K562 (cell line): ENCODE data around the gene SLC33A1. TPM values are rescaled to one million over a fixed set of nuclear protein-coding genes. Genes with fewer than 3 reads are reported as not detected.

Experiments used
- CAMTA2 ChIP-seq: fragments of 250-450 bp; sonication (Bioruptor Pico); conservative IDR thresholded peaks from 2 replicates; pipeline ENCODE4 v1.5.1; 2022
- DIDO1 ChIP-seq: fragments of 450-650 bp; IDR thresholded peaks from 2 replicates; pipeline ENCODE4 v1.6.1; 2016; ENCODE audit warnings: low read depth, missing biosample characterization, missing genetic modification characterization
- EWSR1 ChIP-seq: fragments of 450-650 bp; IDR thresholded peaks from 2 replicates; pipeline ENCODE4 v1.6.1; 2018; ENCODE audit warnings: borderline replicate concordance, mild to moderate bottlenecking, low read depth, moderate library complexity; ENCODE audit not compliant: partially characterized antibody
- GATA2 ChIP-seq: sonication (generic); formaldehyde crosslinking; IDR thresholded peaks from 2 replicates; pipeline ENCODE4 v1.4.0; 2020; ENCODE audit warnings: mild to moderate bottlenecking, missing genetic modification reagents
- HDAC1 ChIP-seq, 2 experiments: fragments of 450-650 bp; IDR thresholded peaks; 2 replicates each; pipeline ENCODE4 v1.6.1; 2016 to 2017; ENCODE audit warnings: inconsistent platforms in 1 of 2, mild to moderate bottlenecking in 1 of 2, moderate library complexity in 1 of 2
- L3MBTL2 ChIP-seq: fragments of 450-650 bp; IDR thresholded peaks from 2 replicates; pipeline ENCODE4 v1.6.1; 2016; ENCODE audit warnings: mild to moderate bottlenecking, moderate library complexity
- MAFF ChIP-seq: IDR thresholded peaks from 2 replicates; pipeline ENCODE4 v1.6.1; 2012; ENCODE audit warnings: low read length, improper control_type of control experiment
- MTA3 ChIP-seq: fragments of 450-650 bp; formaldehyde crosslinking; IDR thresholded peaks from 2 replicates; pipeline ENCODE4 v1.6.1; 2017; ENCODE audit warnings: mild to moderate bottlenecking, borderline replicate concordance
- POLR2G ChIP-seq: fragments of 200-400 bp; formaldehyde crosslinking; IDR thresholded peaks from 2 replicates; pipeline ENCODE4 v1.6.1; 2017; ENCODE audit warnings: low read depth, mild to moderate bottlenecking, antibody characterized with exemption, low read length, moderate library complexity
- SMAD2 ChIP-seq: fragments of 150-350 bp; IDR thresholded peaks from 2 replicates; pipeline ENCODE4 v1.6.1; 2014; ENCODE audit warnings: low read depth, mild to moderate bottlenecking, low read length
- SMC3 ChIP-seq: conservative IDR thresholded peaks from 2 replicates; pipeline ENCODE4 v1.6.1; 2011; ENCODE audit warnings: low read depth, low read length, improper control_type of control experiment; ENCODE audit not compliant: insufficient read depth
- ZBTB1 ChIP-seq: sonication (generic); formaldehyde crosslinking; IDR thresholded peaks from 2 replicates; pipeline ENCODE4 v1.8.1; 2023; ENCODE audit warnings: missing genetic modification reagents, low read depth, mild to moderate bottlenecking, borderline replicate concordance
- ZKSCAN8 ChIP-seq: fragments of 200-800 bp; sonication (Bioruptor generic); IDR thresholded peaks from 2 replicates; pipeline ENCODE4 v1.6.1; 2016; ENCODE audit warnings: missing genetic modification characterization, missing compliant biosample characterization
- ZNF224 ChIP-seq: sonication (generic); formaldehyde crosslinking; IDR thresholded peaks from 2 replicates; pipeline ENCODE4 v1.8.0; 2022; ENCODE audit warnings: mild to moderate bottlenecking, missing genetic modification reagents
- ZNF507 ChIP-seq: conservative IDR thresholded peaks from 2 replicates; pipeline ENCODE4 v1.6.1; 2017; ENCODE audit warnings: missing genetic modification characterization, missing compliant biosample characterization
- polyA plus RNA-seq, 8 experiments: library from polyadenylated mRNA; depleted of rRNA in 4 of 8; stranded (reverse) in 5 of 8; unstranded in 3 of 8; fragments of >200 nt; fragmentation: Nextera tagmentation in 2 of 8; fragmentation: Illumina TruSeq in 1 of 8; extraction: Ambion mirVana in 2 of 8; extraction: Trizol in 1 of 8; gene quantifications; 2 replicates each; pipeline versions ENCODE4 v1.2.1 to v1.2.3, GENCODE V29; 2011 to 2014; ENCODE audit warnings: inconsistent platforms in 1 of 8, missing spikeins in 1 of 8
- total RNA-seq, 7 experiments: library from RNA; depleted of rRNA in 6 of 7; stranded (reverse); fragments of >200 nt in 6 of 7; fragmentation: Illumina TruSeq in 2 of 7; extraction: Trizol in 2 of 7; gene quantifications; 2 replicates each; pipeline versions ENCODE4 v1.2.1 to v1.2.3, GENCODE V29; 2011 to 2021; ENCODE audit warnings: low replicate concordance in 1 of 7
- TF ChIP-seq, protein P1 (sequence below), 2 experiments: fragments of 450-650 bp; IDR thresholded peaks; 2 replicates each; pipeline ENCODE4 v1.6.1; 2016; ENCODE audit warnings: mild to moderate bottlenecking in 2 of 2, borderline replicate concordance in 1 of 2, low read depth in 1 of 2, moderate library complexity in 1 of 2
- TF ChIP-seq, protein P2 (sequence below): fragments of 450-650 bp; formaldehyde crosslinking; IDR thresholded peaks from 2 replicates; pipeline ENCODE4 v1.4.0; 2020; ENCODE audit warnings: mild to moderate bottlenecking, moderate library complexity

Gene SLC33A1
- total and polyA plus RNA-seq, 9 of the 15 experiments (the other 6 are each of a cell fraction or from before 2014, with no cell fraction given), result 6.2 to 26.8 (median 19.6) TPM

DNA sequence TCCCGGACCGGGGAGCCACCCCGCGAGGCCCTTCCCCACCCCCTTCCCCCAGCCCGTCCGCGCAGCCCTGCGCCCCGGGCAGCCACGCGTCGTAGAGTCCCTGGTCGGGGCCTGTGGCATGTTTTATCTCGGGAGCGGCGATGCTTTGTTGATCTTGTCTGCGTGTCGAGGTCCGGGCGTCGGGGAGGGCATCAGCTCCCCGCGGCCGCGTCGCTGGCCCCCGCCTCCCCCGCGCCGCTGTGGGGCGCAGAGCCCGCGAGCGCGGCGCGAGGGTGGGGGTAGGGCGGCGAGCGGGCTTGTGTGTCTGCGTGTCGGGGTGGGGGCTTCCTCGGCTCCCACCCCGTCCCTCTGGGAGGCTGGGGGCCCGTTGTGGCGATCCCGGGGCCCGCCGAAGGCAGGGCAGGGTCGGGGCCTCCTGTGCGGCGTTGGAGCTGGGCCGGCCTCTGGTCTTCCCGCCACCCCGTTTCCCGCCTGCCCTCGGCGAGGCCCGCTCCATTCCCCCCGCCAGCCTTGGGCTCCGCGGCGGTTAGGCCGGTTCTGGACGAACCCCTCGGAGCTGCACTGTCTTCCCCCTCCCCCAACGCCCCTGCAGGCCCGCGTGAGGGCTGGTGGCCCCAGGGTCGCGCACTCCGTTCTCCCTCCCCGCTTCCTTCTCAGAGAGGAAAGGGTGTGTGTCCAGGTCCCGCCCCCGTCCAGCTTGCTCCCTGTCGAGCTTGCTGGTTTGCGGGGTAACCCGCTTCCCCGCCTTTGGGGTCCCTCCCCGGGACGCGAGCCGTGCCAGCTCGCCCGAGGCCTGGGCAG, 16.9 kb upstream of the SLC33A1 start (continued):
- no peak for TF ChIP-seq MTA3
- TF ChIP-seq EWSR1, result no peak
- TF ChIP-seq, protein P1, sequence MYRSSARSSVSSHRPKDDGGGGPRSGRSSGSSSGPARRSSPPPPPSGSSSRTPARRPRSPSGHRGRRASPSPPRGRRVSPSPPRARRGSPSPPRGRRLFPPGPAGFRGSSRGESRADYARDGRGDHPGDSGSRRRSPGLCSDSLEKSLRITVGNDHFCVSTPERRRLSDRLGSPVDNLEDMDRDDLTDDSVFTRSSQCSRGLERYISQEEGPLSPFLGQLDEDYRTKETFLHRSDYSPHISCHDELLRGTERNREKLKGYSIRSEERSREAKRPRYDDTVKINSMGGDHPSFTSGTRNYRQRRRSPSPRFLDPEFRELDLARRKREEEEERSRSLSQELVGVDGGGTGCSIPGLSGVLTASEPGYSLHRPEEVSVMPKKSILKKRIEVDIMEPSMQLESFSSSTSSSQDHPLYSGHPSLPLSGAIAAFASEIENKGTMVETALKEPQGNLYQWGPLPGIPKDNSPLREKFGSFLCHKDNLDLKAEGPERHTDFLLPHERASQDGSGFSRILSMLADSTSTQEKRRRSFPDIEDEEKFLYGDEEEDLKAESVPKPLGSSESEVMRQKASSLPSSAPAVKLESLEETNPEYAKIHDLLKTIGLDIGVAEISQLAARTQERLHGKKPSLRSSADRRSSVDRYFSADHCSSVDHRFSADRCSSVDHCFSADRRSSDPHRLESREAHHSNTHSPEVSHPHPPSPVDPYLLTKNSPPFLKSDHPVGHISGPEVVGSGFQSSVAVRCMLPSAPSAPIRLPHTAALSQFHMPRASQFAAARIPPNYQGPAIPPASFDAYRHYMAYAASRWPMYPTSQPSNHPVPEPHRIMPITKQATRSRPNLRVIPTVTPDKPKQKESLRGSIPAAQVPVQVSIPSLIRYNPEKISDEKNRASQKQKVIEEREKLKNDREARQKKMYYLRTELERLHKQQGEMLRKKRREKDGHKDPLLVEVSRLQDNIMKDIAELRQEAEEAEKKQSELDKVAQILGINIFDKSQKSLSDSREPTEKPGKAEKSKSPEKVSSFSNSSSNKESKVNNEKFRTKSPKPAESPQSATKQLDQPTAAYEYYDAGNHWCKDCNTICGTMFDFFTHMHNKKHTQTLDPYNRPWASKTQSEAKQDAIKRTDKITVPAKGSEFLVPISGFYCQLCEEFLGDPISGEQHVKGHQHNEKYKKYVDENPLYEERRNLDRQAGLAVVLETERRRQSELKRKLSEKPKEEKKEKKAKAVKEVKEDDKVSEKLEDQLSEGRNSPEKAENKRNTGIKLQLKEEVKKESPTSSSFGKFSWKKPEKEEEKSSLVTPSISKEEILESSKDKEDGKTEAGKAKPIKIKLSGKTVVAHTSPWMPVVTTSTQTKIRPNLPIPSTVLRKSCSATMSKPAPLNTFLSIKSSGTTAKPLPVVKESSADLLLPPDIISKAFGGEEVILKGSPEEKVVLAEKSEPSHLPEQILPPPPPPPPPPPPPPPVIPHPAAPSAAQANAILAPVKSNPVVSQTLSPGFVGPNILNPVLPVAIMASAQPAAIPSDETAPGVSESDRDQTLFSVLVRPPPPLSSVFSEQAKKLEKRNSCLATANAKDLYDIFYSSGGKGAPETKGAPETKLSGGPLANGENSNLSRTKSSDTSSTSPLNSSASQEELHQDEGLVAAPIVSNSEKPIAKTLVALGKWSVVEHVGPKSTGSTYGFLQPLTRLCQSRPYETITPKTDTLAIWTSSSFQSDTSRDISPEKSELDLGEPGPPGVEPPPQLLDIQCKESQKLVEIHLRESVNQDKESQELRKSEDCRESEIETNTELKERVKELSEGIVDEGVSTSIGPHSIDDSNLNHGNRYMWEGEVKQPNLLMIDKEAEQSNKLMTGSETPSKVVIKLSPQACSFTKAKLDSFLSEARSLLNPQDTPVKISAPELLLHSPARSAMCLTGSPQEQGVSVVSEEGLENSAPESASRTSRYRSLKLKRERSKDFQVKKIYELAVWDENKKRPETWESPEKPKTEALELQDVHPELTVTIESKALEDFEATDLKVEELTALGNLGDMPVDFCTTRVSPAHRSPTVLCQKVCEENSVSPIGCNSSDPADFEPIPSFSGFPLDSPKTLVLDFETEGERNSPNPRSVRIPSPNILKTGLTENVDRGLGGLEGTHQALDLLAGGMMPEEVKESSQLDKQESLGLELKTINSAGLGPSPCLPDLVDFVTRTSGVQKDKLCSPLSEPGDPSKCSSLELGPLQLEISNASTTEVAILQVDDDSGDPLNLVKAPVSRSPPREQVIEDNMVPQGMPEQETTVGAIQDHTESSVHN (IDR thresholded peaks at IDR 0.05; ENCODE audit: borderline replicate concordance in 1 of 2, low read depth in 1 of 2), result no peak
- TF ChIP-seq MAFF, result no peak
- TF ChIP-seq ZNF507 (tag), result no peak
- TF ChIP-seq ZNF224 (CRISPR knock-in tag), result no peak
- TF ChIP-seq, protein P2, sequence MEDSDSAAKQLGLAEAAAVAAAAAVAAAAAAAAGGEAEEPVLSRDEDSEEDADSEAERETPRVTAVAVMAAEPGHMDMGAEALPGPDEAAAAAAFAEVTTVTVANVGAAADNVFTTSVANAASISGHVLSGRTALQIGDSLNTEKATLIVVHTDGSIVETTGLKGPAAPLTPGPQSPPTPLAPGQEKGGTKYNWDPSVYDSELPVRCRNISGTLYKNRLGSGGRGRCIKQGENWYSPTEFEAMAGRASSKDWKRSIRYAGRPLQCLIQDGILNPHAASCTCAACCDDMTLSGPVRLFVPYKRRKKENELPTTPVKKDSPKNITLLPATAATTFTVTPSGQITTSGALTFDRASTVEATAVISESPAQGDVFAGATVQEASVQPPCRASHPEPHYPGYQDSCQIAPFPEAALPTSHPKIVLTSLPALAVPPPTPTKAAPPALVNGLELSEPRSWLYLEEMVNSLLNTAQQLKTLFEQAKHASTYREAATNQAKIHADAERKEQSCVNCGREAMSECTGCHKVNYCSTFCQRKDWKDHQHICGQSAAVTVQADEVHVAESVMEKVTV, result no peak
- peak; percentile 64 for TF ChIP-seq L3MBTL2
- TF ChIP-seq DIDO1 (tag), result no peak
- TF ChIP-seq GATA2, result no peak
- no peak for TF ChIP-seq ZKSCAN8
- no peak for TF ChIP-seq SMAD2
- TF ChIP-seq HDAC1 (IDR thresholded peaks at IDR 0.05), result no peak; a peak in 2 of 4 replicates
- TF ChIP-seq CAMTA2 (CRISPR knock-in tag), result no peak
- no peak for TF ChIP-seq SMC3
- TF ChIP-seq POLR2G, result peak; percentile 74
- no peak for TF ChIP-seq ZBTB1 (CRISPR knock-in tag)
